GM13977 (cell line): ENCODE measurements around the gene IL22RA2.

Experiments
- DNase-seq: peaks from one replicate; pipeline ENCODE4 v3.0.0; 2012; ENCODE audit warnings: low spot score
- in situ Hi-C: fragments of 300-500 bp; cut with MboI; formaldehyde crosslinking; loops from one replicate; pipeline ENCODE4 v1.12.0; 2022; ENCODE audit warnings: low sequenced_read_pairs, low pct_unique_long_range_greater_than_20kb, mixed read lengths, inconsistent platforms; ENCODE audit not compliant: unreplicated experiment
- TF ChIP-seq, protein P1 (sequence below): IDR thresholded peaks from 2 replicates; pipeline ENCODE4 v1.5.1; 2012; ENCODE audit warnings: mild to moderate bottlenecking, control low read depth; ENCODE audit not compliant: insufficient read depth; ENCODE audit errors: extremely low read depth, missing control alignments

The IL22RA2 gene

DNA sequence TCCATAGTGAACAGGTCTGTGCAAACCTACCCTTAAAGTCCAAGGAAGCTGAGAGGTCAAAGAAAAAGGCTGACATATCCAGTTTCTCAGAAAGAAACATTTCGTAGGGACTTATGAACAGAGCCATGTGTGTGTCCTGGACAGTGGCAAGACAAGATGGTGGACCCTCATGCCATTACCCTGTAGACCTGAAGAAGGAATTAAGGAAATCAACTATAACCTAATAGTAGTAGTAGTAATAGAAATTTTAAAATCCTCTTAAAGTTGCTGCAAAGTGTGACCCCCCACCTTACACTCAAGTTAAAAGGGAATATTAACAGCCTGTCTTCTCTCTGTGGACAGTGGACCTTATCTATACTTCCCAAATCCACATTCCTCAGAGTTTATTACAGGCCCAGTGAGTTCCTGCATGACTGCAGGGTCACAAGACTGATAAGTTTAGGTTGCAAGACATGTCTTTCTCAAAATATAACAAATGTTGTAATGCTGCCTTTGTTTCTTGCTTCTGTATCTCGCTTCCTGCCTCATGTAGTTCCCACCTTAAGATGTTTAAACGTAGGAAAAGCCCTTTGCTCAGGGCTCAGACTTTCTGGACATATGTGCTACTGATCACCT lies 10.6 kb downstream of the IL22RA2 start:
- TF ChIP-seq, protein P1, sequence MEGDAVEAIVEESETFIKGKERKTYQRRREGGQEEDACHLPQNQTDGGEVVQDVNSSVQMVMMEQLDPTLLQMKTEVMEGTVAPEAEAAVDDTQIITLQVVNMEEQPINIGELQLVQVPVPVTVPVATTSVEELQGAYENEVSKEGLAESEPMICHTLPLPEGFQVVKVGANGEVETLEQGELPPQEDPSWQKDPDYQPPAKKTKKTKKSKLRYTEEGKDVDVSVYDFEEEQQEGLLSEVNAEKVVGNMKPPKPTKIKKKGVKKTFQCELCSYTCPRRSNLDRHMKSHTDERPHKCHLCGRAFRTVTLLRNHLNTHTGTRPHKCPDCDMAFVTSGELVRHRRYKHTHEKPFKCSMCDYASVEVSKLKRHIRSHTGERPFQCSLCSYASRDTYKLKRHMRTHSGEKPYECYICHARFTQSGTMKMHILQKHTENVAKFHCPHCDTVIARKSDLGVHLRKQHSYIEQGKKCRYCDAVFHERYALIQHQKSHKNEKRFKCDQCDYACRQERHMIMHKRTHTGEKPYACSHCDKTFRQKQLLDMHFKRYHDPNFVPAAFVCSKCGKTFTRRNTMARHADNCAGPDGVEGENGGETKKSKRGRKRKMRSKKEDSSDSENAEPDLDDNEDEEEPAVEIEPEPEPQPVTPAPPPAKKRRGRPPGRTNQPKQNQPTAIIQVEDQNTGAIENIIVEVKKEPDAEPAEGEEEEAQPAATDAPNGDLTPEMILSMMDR: no peak
- in situ Hi-C loops: loop anchor here (5.0 kb wide), 1 partner anchor 60 kb away; no protein-coding TSS in a partner anchor

DNA sequence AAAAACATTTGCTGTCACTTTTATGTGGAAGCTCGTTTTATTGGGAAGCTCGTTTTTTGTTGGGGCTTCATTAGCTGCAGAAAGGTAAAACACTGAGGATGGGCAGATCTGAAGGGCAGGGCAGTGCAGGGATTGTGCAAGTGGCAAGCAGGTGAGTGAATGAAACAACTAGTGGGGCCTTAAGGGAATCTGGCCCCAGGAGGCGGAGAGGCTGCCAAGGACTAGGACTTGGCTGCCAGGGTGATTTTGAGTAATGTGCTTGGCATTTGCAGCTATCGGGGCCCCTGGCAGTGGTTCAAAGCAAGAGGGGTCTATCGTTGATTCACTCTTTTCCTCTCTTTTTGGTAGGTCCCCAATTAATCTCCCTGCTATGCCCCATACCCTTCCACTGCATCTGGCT lies 11.5 kb downstream of the IL22RA2 start:
- in situ Hi-C loops: loop anchor here (5.0 kb wide), 1 partner anchor 60 kb away; no protein-coding TSS in a partner anchor
- TF ChIP-seq, protein P1: no peak
- no peak for DNase-seq

More for the DNA sequence above, 10.6 kb downstream of the IL22RA2 start:
- DNase-seq: no peak

DNA sequence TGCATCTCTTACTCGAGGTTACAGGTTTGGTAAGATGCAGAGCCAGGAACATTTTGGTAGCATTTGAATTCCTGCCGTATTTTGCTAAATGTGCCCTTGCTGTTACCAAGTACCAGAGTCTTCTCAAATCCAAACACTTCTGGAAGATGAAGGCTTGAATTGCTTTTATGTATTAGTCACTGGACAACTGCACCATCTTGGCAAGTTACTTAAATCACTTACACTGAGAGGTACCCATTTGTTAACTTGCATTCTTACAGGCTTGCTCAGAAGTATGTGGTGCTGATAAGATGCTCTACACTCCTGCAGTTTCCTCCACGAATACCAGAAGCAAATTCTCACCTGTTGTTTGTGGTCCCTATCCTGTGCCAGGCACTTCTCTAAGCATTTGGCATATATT lies 12.7 kb downstream of the IL22RA2 start:
- DNase-seq: no peak
- in situ Hi-C loops: loop anchor here (5.0 kb wide), 1 partner anchor 58 kb away; no protein-coding TSS in a partner anchor
- TF ChIP-seq, protein P1: no peak

DNA sequence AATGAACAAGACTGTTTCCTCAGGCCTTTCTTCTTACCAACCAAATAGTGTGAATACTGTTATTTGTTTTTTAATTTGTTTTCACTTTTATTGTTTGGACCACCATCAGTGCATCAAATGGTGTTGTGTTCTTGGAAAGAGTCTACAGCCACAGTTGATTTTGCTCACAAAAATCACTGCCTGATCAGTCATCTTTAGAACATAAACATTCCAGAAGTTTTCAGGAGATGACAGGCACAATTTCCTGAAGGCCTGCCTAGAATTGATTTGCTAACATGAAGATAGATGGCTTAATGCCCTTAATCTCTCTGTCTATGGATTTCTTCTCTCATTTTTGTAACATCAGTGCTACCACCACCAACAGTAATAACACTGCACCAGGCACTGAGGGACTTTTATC lies 13.5 kb downstream of the IL22RA2 start:
- DNase-seq: no peak
- in situ Hi-C loops: loop anchor here (5.0 kb wide), 1 partner anchor 58 kb away; no protein-coding TSS in a partner anchor
- TF ChIP-seq, protein P1: no peak

DNA sequence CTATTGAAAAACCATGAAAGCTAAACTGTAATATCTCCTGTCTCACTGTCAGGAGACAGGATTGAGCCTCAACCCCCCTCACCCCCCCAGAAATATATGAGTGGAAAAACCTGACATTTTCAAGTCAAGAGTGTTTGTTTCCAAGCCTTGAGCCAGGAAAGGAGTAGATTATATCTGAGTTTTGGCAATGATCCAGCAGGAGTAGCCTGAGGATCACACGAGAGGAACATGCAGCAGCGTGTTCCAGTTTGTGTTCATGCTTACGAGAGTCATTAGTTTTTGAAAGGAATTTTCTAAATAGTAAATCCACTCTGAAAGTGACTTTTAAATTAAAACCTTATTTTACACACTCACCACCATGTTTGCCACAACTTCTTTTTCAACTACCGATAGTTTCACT lies 15.8 kb downstream of the IL22RA2 start:
- TF ChIP-seq, protein P1: no peak
- in situ Hi-C loops: no loop called here
- no peak for DNase-seq

DNA sequence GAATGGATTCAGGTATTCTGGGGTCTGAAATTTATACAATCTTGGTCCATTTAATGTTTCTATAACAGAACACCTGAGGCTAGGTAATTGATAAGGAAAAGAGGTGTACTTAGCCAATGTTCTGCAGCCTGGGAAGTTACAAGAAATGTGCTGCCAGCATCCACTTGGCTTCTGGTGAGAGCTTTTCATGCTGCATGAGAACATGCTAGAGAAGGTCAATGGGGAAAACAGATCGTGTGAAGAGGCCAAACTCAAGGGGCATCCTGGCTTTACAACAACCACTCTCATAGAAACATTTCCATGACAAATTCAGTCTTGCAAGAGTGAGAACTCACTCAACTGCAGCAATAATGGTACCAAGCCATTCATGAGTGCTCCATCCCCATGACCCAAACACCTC lies 16.8 kb downstream of the IL22RA2 start:
- in situ Hi-C loops: no loop called here
- DNase-seq: no peak
- TF ChIP-seq, protein P1: no peak
